ENCODE data around the gene SMIM43.

Gene SMIM43

GRCh38 chr4:121764702-121765367 lies at the start of gene SMIM43:
Gene SMIM43 (minus strand): TSS chr4:121765164. CDS start chr4:121765105, 59 bp downstream.
- no peak for DNase-seq (ENCODE audit: low read depth)

GRCh38 chr4:121814756-121815155 lies 49.8 kb upstream of the SMIM43 start:
- DNase-seq (ENCODE audit: low read depth), result no peak

GRCh38 chr4:121811122-121811521 lies 46.2 kb upstream of the SMIM43 start:
- no peak for DNase-seq (ENCODE audit: low read depth)

- no peak for DNase-seq (ENCODE audit: low read depth)
Observed at GRCh38 chr4:121806411-121806810, 41.4 kb upstream of the SMIM43 start.

GRCh38 chr4:121801715-121802075 lies 36.7 kb upstream of the SMIM43 start:
- DNase-seq (ENCODE audit: low read depth), result no peak

GRCh38 chr4:121800961-121801714 lies 36.2 kb upstream of the SMIM43 start, which contains the start of gene EXOSC9:
Gene EXOSC9 (plus strand): TSS chr4:121801323. CDS start chr4:121801425, 102 bp downstream.
- peak; percentile 94 for DNase-seq (ENCODE audit: low read depth)

GRCh38 chr4:121800638-121800960 lies 35.6 kb upstream of the SMIM43 start:
- DNase-seq (ENCODE audit: low read depth), result no peak

- DNase-seq (ENCODE audit: low read depth), result no peak
Observed at GRCh38 chr4:121799867-121800501, 35.0 kb upstream of the SMIM43 start.

GRCh38 chr4:121799208-121799823 lies 34.4 kb upstream of the SMIM43 start:
- no peak for DNase-seq (ENCODE audit: low read depth)

GRCh38 chr4:121796283-121796682 lies 31.3 kb upstream of the SMIM43 start:
- no peak for DNase-seq (ENCODE audit: low read depth)

- DNase-seq (ENCODE audit: low read depth), result no peak
Observed at GRCh38 chr4:121794505-121795188, 29.7 kb upstream of the SMIM43 start.

- DNase-seq (ENCODE audit: low read depth), result no peak
Observed at GRCh38 chr4:121792966-121793365, 28.0 kb upstream of the SMIM43 start.

GRCh38 chr4:121791481-121791880 lies 26.5 kb upstream of the SMIM43 start:
- DNase-seq (ENCODE audit: low read depth), result no peak

- DNase-seq (ENCODE audit: low read depth), result no peak
Observed at GRCh38 chr4:121790976-121791375, 26.0 kb upstream of the SMIM43 start.

- DNase-seq (ENCODE audit: low read depth), result no peak
Observed at GRCh38 chr4:121789960-121790829, 25.2 kb upstream of the SMIM43 start.

GRCh38 chr4:121789455-121789854 lies 24.5 kb upstream of the SMIM43 start:
- DNase-seq (ENCODE audit: low read depth), result no peak

- DNase-seq (ENCODE audit: low read depth), result no peak
Observed at GRCh38 chr4:121788896-121789295, 23.9 kb upstream of the SMIM43 start.

GRCh38 chr4:121786221-121786620 lies 21.3 kb upstream of the SMIM43 start:
- DNase-seq (ENCODE audit: low read depth), result no peak

GRCh38 chr4:121785479-121785878 lies 20.5 kb upstream of the SMIM43 start:
- DNase-seq (ENCODE audit: low read depth), result no peak

GRCh38 chr4:121784975-121785374 lies 20.0 kb upstream of the SMIM43 start:
- no peak for DNase-seq (ENCODE audit: low read depth)

GRCh38 chr4:121784401-121784800 lies 19.4 kb upstream of the SMIM43 start:
- no peak for DNase-seq (ENCODE audit: low read depth)
